HEK293 (cell line): Measurements from ENCODE around the gene WWOX.

Source experiments
- CTCF ChIA-PET: fragments of 350-600 bp; formaldehyde crosslinking; extraction: SDS; loops from one replicate; lab custom pipeline; 2021; ENCODE audit warnings: antibody characterized with exemption; lab: Yijun Ruan, JAX
- POLR2A ChIA-PET: fragments of 300-600 bp; formaldehyde crosslinking; extraction: SDS; loops from one replicate; lab custom pipeline; 2020; ENCODE audit warnings: antibody characterized with exemption, inconsistent platforms; lab: Yijun Ruan, JAX
- H3K27ac ChIP-seq: fragments of 200-500 bp; sonication (Bioruptor generic); 2 replicates; pipeline ENCODE4 v1.5.1; 2014; ENCODE audit warnings: low read depth, low read length, control low read depth, inconsistent platforms; ENCODE audit errors: extremely low read depth
- H3K36me3 ChIP-seq, 2 experiments: fragments of 200-500 bp in 1 of 2; sonication (Bioruptor generic) in 1 of 2; 1 replicate in 1 of 2; 2 replicates in 1 of 2; pipeline ENCODE4 v1.5.1; 2014 to 2017; ENCODE audit warnings: inconsistent platforms in 2 of 2, low read length in 2 of 2; ENCODE audit not compliant: control insufficient read depth in 2 of 2, insufficient read depth in 1 of 2
- H3K4me1 ChIP-seq: fragments of 200-500 bp; sonication (Bioruptor generic); 2 replicates; pipeline ENCODE4 v1.5.1; 2014; ENCODE audit warnings: mild to moderate bottlenecking, low read length, inconsistent platforms; ENCODE audit not compliant: control insufficient read depth, insufficient read depth
- H3K4me3 ChIP-seq: 2 replicates; pipeline ENCODE4 v1.5.1; 2011; ENCODE audit warnings: low read depth, mild to moderate bottlenecking, control low read depth, low read length, moderate library complexity
- H3K9me3 ChIP-seq: fragments of 200-500 bp; sonication (Bioruptor generic); 2 replicates; pipeline ENCODE4 v1.5.1; 2014; ENCODE audit warnings: low read depth, low read length, inconsistent platforms; ENCODE audit not compliant: control insufficient read depth, insufficient read depth
- BCL11A ChIP-seq: fragments of 450-650 bp; formaldehyde crosslinking; IDR thresholded peaks from 2 replicates; pipeline ENCODE4 v1.5.1; 2016; ENCODE audit warnings: low read depth, missing biosample characterization, missing genetic modification characterization
- EGR2 ChIP-seq: fragments of 450-650 bp; formaldehyde crosslinking; IDR thresholded peaks from 2 replicates; pipeline ENCODE4 v1.5.1; 2016; ENCODE audit warnings: low read depth, missing biosample characterization, missing genetic modification characterization
- FEZF1 ChIP-seq: fragments of 450-650 bp; formaldehyde crosslinking; IDR thresholded peaks from 2 replicates; pipeline ENCODE4 v1.5.1; 2016; ENCODE audit warnings: missing biosample characterization, missing genetic modification characterization
- HOXD13 ChIP-seq: sonication (generic); formaldehyde crosslinking; IDR thresholded peaks from 2 replicates; pipeline ENCODE4 v1.8.0; 2022; ENCODE audit warnings: missing genetic modification reagents, borderline replicate concordance
- IKZF3 ChIP-seq: fragments of 450-650 bp; IDR thresholded peaks from 2 replicates; pipeline ENCODE4 v1.5.0; 2018; ENCODE audit warnings: missing biosample characterization, mild to moderate bottlenecking, missing genetic modification characterization, moderate library complexity
- PRDM1 ChIP-seq: fragments of 450-650 bp; formaldehyde crosslinking; IDR thresholded peaks from 2 replicates; pipeline ENCODE4; 2016; ENCODE audit warnings: missing biosample characterization, missing genetic modification characterization
- SALL2 ChIP-seq: fragments of 450-650 bp; formaldehyde crosslinking; IDR thresholded peaks from 2 replicates; pipeline ENCODE4 v1.5.0; 2017; ENCODE audit warnings: missing biosample characterization, mild to moderate bottlenecking, missing genetic modification characterization, borderline replicate concordance
- SCRT1 ChIP-seq: fragments of 450-650 bp; formaldehyde crosslinking; IDR thresholded peaks from 2 replicates; pipeline ENCODE4 v1.5.1; 2016; ENCODE audit warnings: missing biosample characterization, missing genetic modification characterization, borderline replicate concordance
- SETDB1 ChIP-seq: IDR thresholded peaks from one replicate; pipeline ENCODE4 v1.6.1; 2017; ENCODE audit warnings: mild to moderate bottlenecking, low read length, moderate library complexity, mixed read lengths; ENCODE audit not compliant: insufficient read length
- ZBTB10 ChIP-seq: fragments of 450-650 bp; formaldehyde crosslinking; IDR thresholded peaks from 2 replicates; pipeline ENCODE4 v1.5.1; 2016; ENCODE audit warnings: missing biosample characterization, missing genetic modification characterization
- ZBTB7A ChIP-seq: fragments of 450-650 bp; formaldehyde crosslinking; IDR thresholded peaks from 2 replicates; pipeline ENCODE4 v1.5.1; 2016; ENCODE audit warnings: low read depth, missing biosample characterization, missing genetic modification characterization
- ZEB2 ChIP-seq: fragments of 450-650 bp; formaldehyde crosslinking; IDR thresholded peaks from 2 replicates; pipeline ENCODE4 v1.5.1; 2016; ENCODE audit warnings: missing biosample characterization, missing genetic modification characterization
- ZFHX2 ChIP-seq: fragments of 450-650 bp; formaldehyde crosslinking; conservative IDR thresholded peaks from 2 replicates; pipeline ENCODE4 v1.5.1; 2016; ENCODE audit warnings: missing biosample characterization, missing genetic modification characterization
- ZNF112 ChIP-seq: fragments of 450-650 bp; formaldehyde crosslinking; IDR thresholded peaks from 2 replicates; pipeline ENCODE4 v1.5.0; 2017; ENCODE audit warnings: missing biosample characterization, missing genetic modification characterization
- ZNF132 ChIP-seq: fragments of 450-650 bp; formaldehyde crosslinking; IDR thresholded peaks from 2 replicates; pipeline ENCODE4 v1.5.1; 2017; ENCODE audit warnings: missing biosample characterization, missing genetic modification characterization, borderline replicate concordance
- ZNF174 ChIP-seq: fragments of 450-650 bp; formaldehyde crosslinking; IDR thresholded peaks from 2 replicates; pipeline ENCODE4 v1.5.0; 2017; ENCODE audit warnings: missing biosample characterization, mild to moderate bottlenecking, missing genetic modification characterization
- ZNF19 ChIP-seq: fragments of 450-650 bp; formaldehyde crosslinking; IDR thresholded peaks from 2 replicates; pipeline ENCODE4; 2016; ENCODE audit warnings: missing biosample characterization, missing genetic modification characterization, low read depth
- ZNF24 ChIP-seq: fragments of 450-650 bp; formaldehyde crosslinking; IDR thresholded peaks from 2 replicates; pipeline ENCODE4 v1.5.1; 2016; ENCODE audit warnings: missing biosample characterization, missing genetic modification characterization
- ZNF391 ChIP-seq: fragments of 450-650 bp; formaldehyde crosslinking; IDR thresholded peaks from 2 replicates; pipeline ENCODE4 v1.5.1; 2016; ENCODE audit warnings: low read depth, missing biosample characterization, missing genetic modification characterization, borderline replicate concordance
- ZNF394 ChIP-seq: fragments of 450-650 bp; formaldehyde crosslinking; IDR thresholded peaks from 2 replicates; pipeline ENCODE4 v1.5.1; 2016; ENCODE audit warnings: missing biosample characterization, missing genetic modification characterization, mild to moderate bottlenecking, moderate library complexity, borderline replicate concordance
- ZNF513 ChIP-seq: fragments of 450-650 bp; IDR thresholded peaks from 2 replicates; pipeline ENCODE4 v1.5.1; 2018; ENCODE audit warnings: missing biosample characterization, missing genetic modification characterization
- ZNF549 ChIP-seq: fragments of 450-650 bp; IDR thresholded peaks from 2 replicates; pipeline ENCODE4 v1.5.1; 2018; ENCODE audit warnings: missing biosample characterization, missing genetic modification characterization, mild to moderate bottlenecking, inconsistent platforms, moderate library complexity
- ZNF624 ChIP-seq: fragments of 450-650 bp; formaldehyde crosslinking; IDR thresholded peaks from 2 replicates; pipeline ENCODE4 v1.5.1; 2017; ENCODE audit warnings: missing biosample characterization, missing genetic modification characterization
- ZNF645 ChIP-seq: fragments of 450-650 bp; formaldehyde crosslinking; IDR thresholded peaks from 2 replicates; pipeline ENCODE4; 2016; ENCODE audit warnings: missing biosample characterization, missing genetic modification characterization
- ZNF792 ChIP-seq: fragments of 450-650 bp; formaldehyde crosslinking; IDR thresholded peaks from 2 replicates; pipeline ENCODE4 v1.5.1; 2016; ENCODE audit warnings: missing biosample characterization, missing genetic modification characterization
- ZSCAN30 ChIP-seq: fragments of 450-650 bp; IDR thresholded peaks from 2 replicates; pipeline ENCODE4 v1.5.1; 2018; ENCODE audit warnings: missing biosample characterization, mild to moderate bottlenecking, missing genetic modification characterization, moderate library complexity

WWOX gene

GRCh38 chr16:79162977-79163376 lies 1063.5 kb downstream of the WWOX start:
- ChIA-PET POLR2A (interaction anchor here (0.7 kb wide), 1 partner anchor 122 kb away, joined by 6 read pairs; no protein-coding TSS in a partner anchor), CTCF (no interaction called here)
- H3K9me3 ChIP-seq = no peaks in the 10 kb centered on the region
- H3K4me3 ChIP-seq = no peak overlapping the region
- no peak for TF ChIP-seq ZNF24
- H3K36me3 ChIP-seq = no peaks in the 10 kb centered on the region
- H3K4me1 ChIP-seq = no peaks in the 10 kb centered on the region; the same call in 1 of the 2 replicates
- H3K27ac ChIP-seq = no peak overlapping the region

GRCh38 chr16:79163691-79164387 lies 1064.4 kb downstream of the WWOX start:
- CTCF ChIA-PET = interaction anchor here (0.6 kb wide), 2 partner anchors 9 to 141 kb away, joined by 3 to 4 read pairs; no protein-coding TSS in a partner anchor
- TF ChIP-seq ZNF391 (no peak), ZNF645 (no peak), ZNF513 (tag by site-specific recombination) (no peak), ZSCAN30 (tag by site-specific recombination) (no peak), ZEB2 (tag by site-specific recombination) (no peak), FEZF1 (tag by site-specific recombination) (no peak), ZNF132 (tag by site-specific recombination) (no peak), SCRT1 (tag by site-specific recombination) (no peak), HOXD13 (CRISPR knock-in tag) (no peak), IKZF3 (tag by site-specific recombination) (no peak), ZNF549 (tag by site-specific recombination) (no peak), ZNF112 (no peak), SETDB1 (no peak), ZNF624 (tag by site-specific recombination) (no peak), ZNF174 (no peak), BCL11A (tag by site-specific recombination) (no peak), SALL2 (no peak), ZFHX2 (tag by site-specific recombination) (peak; percentile 61), ZBTB10 (no peak), ZNF394 (no peak), ZNF19 (no peak), ZNF792 (tag by site-specific recombination) (no peak), EGR2 (tag by site-specific recombination) (peak; percentile 50; the same call in 1 of the 2 replicates), ZBTB7A (tag by site-specific recombination) (no peak), PRDM1 (tag by site-specific recombination) (0 out of 2 replicates have a peak, but pooled peaks have one; percentile 26)
- Histone ChIP-seq H3K4me3 (no peak overlapping the region), H3K27ac (no peak overlapping the region), H3K4me1 (no peaks in the 10 kb centered on the region; the same call in 1 of the 2 replicates), H3K9me3 (no peaks in the 10 kb centered on the region), H3K36me3 (no peaks in the 10 kb centered on the region)
- POLR2A ChIA-PET = interaction anchor here (0.7 kb wide), 1 partner anchor 121 kb away, joined by 6 read pairs; no protein-coding TSS in a partner anchor
